SH-SY5Y (cell line): ENCODE measurements around the gene MCUR1.

ENCODE experiments used
- GATA2 ChIP-seq: IDR thresholded peaks from 2 replicates; pipeline ENCODE4 v1.6.1; 2011; ENCODE audit warnings: mild to moderate bottlenecking, low read depth, low read length
- GATA3 ChIP-seq: IDR thresholded peaks from 2 replicates; pipeline ENCODE4 v1.6.1; 2011; ENCODE audit warnings: low read depth, mild to moderate bottlenecking, low read length, moderate library complexity

- TF ChIP-seq GATA3 (no peak), GATA2 (no peak)
These were observed 51.5 kb downstream of the MCUR1 start for GRCh38 chr6:13762611-13763441.
